GM15510 (cell line): ENCODE data around the gene EGFL8.

Experiments used
- POLR2A ChIP-seq: IDR thresholded peaks from 3 replicates; pipeline ENCODE4 v1.6.1; 2011; ENCODE audit warnings: borderline replicate concordance; ENCODE audit not compliant: insufficient read length; ENCODE audit errors: extremely low read depth

Gene EGFL8

GRCh38 chr6:32168807-32169591 lies 4.6 kb downstream of the EGFL8 start:
- TF ChIP-seq POLR2A, result no peak

GRCh38 chr6:32170294-32170693 lies 5.9 kb downstream of the EGFL8 start:
- TF ChIP-seq POLR2A, result no peak

- no peak for TF ChIP-seq POLR2A
Observed at GRCh38 chr6:32171234-32171633, 6.8 kb downstream of the EGFL8 start.

GRCh38 chr6:32173051-32173727 lies 8.8 kb downstream of the EGFL8 start:
- no peak for TF ChIP-seq POLR2A

- TF ChIP-seq POLR2A, result no peak
Observed at GRCh38 chr6:32174416-32174815, 10.0 kb downstream of the EGFL8 start.

GRCh38 chr6:32175322-32175710 lies 10.9 kb downstream of the EGFL8 start:
- TF ChIP-seq POLR2A, result no peak

- TF ChIP-seq POLR2A, result peak; percentile 72
Observed at GRCh38 chr6:32175711-32176475, 11.5 kb downstream of the EGFL8 start, which contains the start of gene AGPAT1. Gene AGPAT1 (minus strand): TSS chr6:32176084. CDS start chr6:32171496, 4,588 bp downstream.

GRCh38 chr6:32176476-32177182 lies 12.2 kb downstream of the EGFL8 start:
- TF ChIP-seq POLR2A, result no peak

- no peak for TF ChIP-seq POLR2A
Observed at GRCh38 chr6:32177183-32177787, 12.9 kb downstream of the EGFL8 start.

- peak; percentile 49 for TF ChIP-seq POLR2A
Observed at GRCh38 chr6:32177788-32178546, 13.6 kb downstream of the EGFL8 start, which contains the start of gene RNF5. Gene RNF5 (plus strand): TSS chr6:32178405. CDS start chr6:32178512, 107 bp downstream.

GRCh38 chr6:32178547-32179440 lies 14.4 kb downstream of the EGFL8 start:
- peak; percentile 2 for TF ChIP-seq POLR2A

- no peak for TF ChIP-seq POLR2A
Observed at GRCh38 chr6:32179766-32180405, 15.5 kb downstream of the EGFL8 start.

GRCh38 chr6:32181148-32181702 lies 16.8 kb downstream of the EGFL8 start:
- no peak for TF ChIP-seq POLR2A
